Cortex of kidney (tissue), 1 donor: ENCODE measurements around the gene MLN.

Experiments used
- DNase-seq: peaks from one replicate; lab custom pipeline; 2025; lab: John Stamatoyannopoulos, UW

Gene MLN

GRCh38 chr6:33788694-33789549 is 14.9 kb downstream of the MLN start, which contains the start of gene LEMD2:
TSS of gene LEMD2 (minus strand) at chr6:33789130. CDS start at chr6:33789116, 14 bp downstream.
- DNase-seq = no peak

GRCh38 chr6:33787954-33788693 is 15.7 kb downstream of the MLN start:
- DNase-seq = no peak

- DNase-seq = no peak
These were observed 16.4 kb downstream of the MLN start for GRCh38 chr6:33787346-33787953.

GRCh38 chr6:33786736-33787135 is 17.1 kb downstream of the MLN start:
- DNase-seq = no peak

GRCh38 chr6:33785778-33786177 is 18.0 kb downstream of the MLN start:
- DNase-seq = no peak

- no peak for DNase-seq
These were observed 19.0 kb downstream of the MLN start for GRCh38 chr6:33784787-33785186.

- DNase-seq = no peak
These were observed 19.9 kb downstream of the MLN start for GRCh38 chr6:33783781-33784520.

GRCh38 chr6:33782561-33782960 is 21.2 kb downstream of the MLN start:
- no peak for DNase-seq

GRCh38 chr6:33781131-33781975 is 22.4 kb downstream of the MLN start:
- DNase-seq = no peak

- DNase-seq = no peak
These were observed 23.9 kb downstream of the MLN start for GRCh38 chr6:33779895-33780294.

GRCh38 chr6:33779290-33779689 is 24.5 kb downstream of the MLN start:
- no peak for DNase-seq

GRCh38 chr6:33778444-33779121 is 25.2 kb downstream of the MLN start:
- no peak for DNase-seq

- no peak for DNase-seq
These were observed 26.1 kb downstream of the MLN start for GRCh38 chr6:33777398-33778388.

GRCh38 chr6:33776764-33777163 is 27.0 kb downstream of the MLN start:
- no peak for DNase-seq

GRCh38 chr6:33776186-33776585 is 27.6 kb downstream of the MLN start:
- no peak for DNase-seq

GRCh38 chr6:33774774-33775173 is 29.0 kb downstream of the MLN start:
- no peak for DNase-seq

- DNase-seq = no peak
These were observed 30.8 kb downstream of the MLN start for GRCh38 chr6:33772902-33773472.

- DNase-seq = no peak
These were observed 31.5 kb downstream of the MLN start for GRCh38 chr6:33772082-33772830.
